Right lobe of liver (tissue), 6 donors: Measurements from ENCODE around the gene PTGES2. TPM values are rescaled to one million over a fixed set of nuclear protein-coding genes. Genes with fewer than 3 reads are reported as not detected.

Source experiments
- ATAC-seq, 4 donors: fragments of 200-7000 bp; cut with Tn5 transposase; one replicate each; pipeline ENCODE4 v1.9.1; 2020; ENCODE audit warnings: mild to moderate bottlenecking in 4 of 4, moderate library complexity in 4 of 4
- DNase-seq, 3 donors: peaks; one replicate each; pipeline ENCODE4 v3.0.0-alpha.2; 2020
- H3K27ac ChIP-seq, 3 donors: fragments of 200-600 bp; one replicate each; pipeline ENCODE4 v1.8.0; 2022
- H3K27me3 ChIP-seq, 2 donors: fragments of 200-600 bp; one replicate each; pipeline ENCODE4 v1.8.0; 2022
- H3K36me3 ChIP-seq, 4 donors: fragments of 200-600 bp; sonication (generic) in 1 of 4; one replicate each; pipeline versions ENCODE4 v1.5.1 to v1.8.0; 2017 to 2022; ENCODE audit warnings: control low read depth in 1 of 4
- H3K4me1 ChIP-seq, 4 donors: fragments of 200-600 bp; sonication (generic) in 1 of 4; one replicate each; pipeline versions ENCODE4 v1.5.1 to v1.8.0; 2017 to 2022; ENCODE audit warnings: control low read depth in 1 of 4
- H3K4me3 ChIP-seq, 3 donors: fragments of 200-600 bp; one replicate each; pipeline ENCODE4 v1.8.0; 2022
- H3K9me3 ChIP-seq, 4 donors: fragments of 200-600 bp; sonication (generic) in 1 of 4; one replicate each; pipeline versions ENCODE4 v1.5.1 to v1.8.0; 2017 to 2022; ENCODE audit warnings: control low read depth in 1 of 4
- CTCF ChIP-seq, 4 donors: fragments of 200-600 bp in 3 of 4; fragments of 450-650 bp in 1 of 4; IDR thresholded peaks; one replicate each; pipeline versions ENCODE4 v1.5.1 to v1.8.0; 2016 to 2022; ENCODE audit warnings: antibody characterized with exemption in 4 of 4, mild to moderate bottlenecking in 2 of 4
- POLR2A ChIP-seq: fragments of 450-650 bp; IDR thresholded peaks from one replicate; pipeline ENCODE4 v1.6.1; 2017; ENCODE audit warnings: antibody characterized with exemption, mild to moderate bottlenecking
- WGBS: methylation state at CpG from one replicate; pipeline ENCODE4 v1.1.6; 2018; ENCODE audit warnings: low coverage, low lambda C conversion rate; ENCODE audit not compliant: insufficient coverage; ENCODE audit errors: missing lambda C conversion rate; 5-methylcytosine and 5-hydroxymethylcytosine counted together
- intact Hi-C, 2 donors: fragments of 100-400 bp; cut with DNase I; formaldehyde crosslinking; loops; one replicate each; pipeline versions ENCODE4 v1.11.2 to v1.14.1; 2022
- total RNA-seq, 6 experiments: library from RNA; depleted of rRNA in 2 of 6; stranded (reverse); fragments of >200 nt in 2 of 6; fragmentation: NEBNext Ultra II Directional in 3 of 6; extraction: Animal tissue kit (Norgen Biotek cat#: 25700) in 3 of 6; gene quantifications; one replicate each; pipeline versions ENCODE4 v1.1.0 to v1.2.4, GENCODE V29; 2016 to 2023
- donor health status: DM: no; HTN: yes; CAD: no.
- donor health status: DM: no; HTN: no; CAD: no.
- donor health status: DM: no; HTN: no; CAD: no.
- donor health status: DM: no; HTN: yes; CAD: no.
- donor health status: DM: no; HTN: yes; CAD: no.

PTGES2 gene
- total RNA-seq, 6 experiments from 2014 or later = 27.2 to 67.2 (median 30.5) TPM

GRCh38 chr9:128142061-128142460 is 14.5 kb upstream of the PTGES2 start:
- H3K36me3 ChIP-seq = no peaks in the 10 kb centered on the region
- no peaks in the 10 kb centered on the region for H3K9me3 ChIP-seq
- DNase-seq = peak in 1 of 3 donors; percentile 4
- H3K27ac ChIP-seq = no peak overlapping the region
- H3K27me3 ChIP-seq = no peaks in the 10 kb centered on the region
- TF ChIP-seq CTCF (IDR thresholded peaks at IDR 0.05) = no peak
- no peak for TF ChIP-seq POLR2A
- no peak overlapping the region for H3K4me3 ChIP-seq
- no peaks in the 10 kb centered on the region for H3K4me1 ChIP-seq
- WGBS = 60% methylated on average over 4 of the region's 4 CpGs
- peak in 2 of 4 donors; percentile 36 to 46 for ATAC-seq
- intact Hi-C loops = no loop called here

- TF ChIP-seq CTCF (IDR thresholded peaks at IDR 0.05) (no peak), POLR2A (no peak)
- intact Hi-C loops = no loop called here
- DNase-seq (peak in 2 of 3 donors; percentile 5 to 13), ATAC-seq (no peak)
- Histone ChIP-seq H3K4me3 (no peak overlapping the region), H3K36me3 (no peaks in the 10 kb centered on the region), H3K4me1 (no peaks in the 10 kb centered on the region), H3K27me3 (no peaks in the 10 kb centered on the region), H3K9me3 (no peaks in the 10 kb centered on the region), H3K27ac (no peak overlapping the region)
- 93% methylated on average over 2 of the region's 3 CpGs for WGBS
These were observed 14.1 kb upstream of the PTGES2 start for GRCh38 chr9:128141604-128142003.

- H3K4me1 ChIP-seq = no peaks in the 10 kb centered on the region
These were observed 12.1 kb upstream of the PTGES2 start for GRCh38 chr9:128139621-128140020.

GRCh38 chr9:128138001-128138400 is 10.5 kb upstream of the PTGES2 start:
- TF ChIP-seq POLR2A = no peak
- no peak for TF ChIP-seq CTCF (IDR thresholded peaks at IDR 0.05)
- peak; percentile 20 to 74 (median 56) for ATAC-seq
- H3K4me1 ChIP-seq = no peaks in the 10 kb centered on the region

More at GRCh38 chr9:128139621-128140020, 12.1 kb upstream of the PTGES2 start:
- no peaks in the 10 kb centered on the region for H3K27me3 ChIP-seq
- DNase-seq = peak; percentile 4 to 21 (median 19)
- no peak overlapping the region for H3K27ac ChIP-seq
- TF ChIP-seq POLR2A = no peak
- TF ChIP-seq CTCF (IDR thresholded peaks at IDR 0.05) = no peak
- no peak for ATAC-seq
- 90% methylated on average over 2 of the region's 16 CpGs for WGBS
- no peaks in the 10 kb centered on the region for H3K9me3 ChIP-seq
- intact Hi-C loops = no loop called here
- no peaks in the 10 kb centered on the region for H3K36me3 ChIP-seq
- H3K4me3 ChIP-seq = no peak overlapping the region

More at GRCh38 chr9:128138001-128138400, 10.5 kb upstream of the PTGES2 start:
- H3K9me3 ChIP-seq = no peaks in the 10 kb centered on the region
- H3K36me3 ChIP-seq = no peaks in the 10 kb centered on the region
- H3K4me3 ChIP-seq = no peak overlapping the region
- peak; percentile 24 to 52 (median 42) for DNase-seq
- no peak overlapping the region for H3K27ac ChIP-seq
- H3K27me3 ChIP-seq = no peaks in the 10 kb centered on the region
- WGBS = no CpG with 5 or more reads among the region's 3 CpGs
- intact Hi-C loops = no loop called here
